SK-N-SH (cell line): ENCODE measurements around the gene GNAL. TPM values are rescaled to one million over a fixed set of nuclear protein-coding genes. Genes with fewer than 3 reads are reported as not detected.

Experiments
- CTCF ChIA-PET: fragments of 300-600, 350-600 bp; formaldehyde crosslinking; extraction: SDS; loops from one replicate; lab custom pipeline; 2021; lab: Yijun Ruan, JAX
- POLR2A ChIA-PET: fragments of 350-600 bp; sonication (Branson Sonifier 250); formaldehyde crosslinking; extraction: SDS; loops from one replicate; lab custom pipeline; 2020; ENCODE audit warnings: antibody characterized with exemption, inconsistent platforms; lab: Yijun Ruan, JAX
- DNase-seq: peaks from one replicate; pipeline ENCODE4 v3.0.0; 2012
- H2AFZ ChIP-seq: fragments of 200-600 bp; sonication (generic); 2 replicates; pipeline ENCODE4 v1.8.1; 2016; ENCODE audit warnings: antibody characterized with exemption, mild to moderate bottlenecking, low read depth
- H3F3A ChIP-seq: fragments of 200-600 bp; sonication (generic); replicated peaks from 2 replicates; pipeline ENCODE3; 2016; ENCODE audit warnings: antibody characterized with exemption, mild to moderate bottlenecking; ENCODE audit not compliant: insufficient read depth
- H3K27ac ChIP-seq, 2 experiments: fragments of 200-500 bp in 1 of 2; fragments of 200-600 bp in 1 of 2; sonication (Bioruptor generic) in 1 of 2; sonication (generic), shearing (Covaris generic) in 1 of 2; 2 replicates each; pipeline versions ENCODE4 v1.5.1 to v1.6.1; 2014 to 2016; ENCODE audit warnings: low read depth in 2 of 2, inconsistent platforms in 1 of 2, low read length in 1 of 2, mild to moderate bottlenecking in 1 of 2, mixed read lengths in 1 of 2
- H3K27me3 ChIP-seq: fragments of 200-600 bp; sonication (generic), shearing (Covaris generic); 2 replicates; pipeline ENCODE4 v1.6.1; 2016; ENCODE audit warnings: mixed run types; ENCODE audit not compliant: insufficient read depth
- H3K36me3 ChIP-seq, 2 experiments: fragments of 200-500 bp in 1 of 2; fragments of 200-600 bp in 1 of 2; sonication (Bioruptor generic) in 1 of 2; sonication (generic) in 1 of 2; replicated peaks in 1 of 2; 2 replicates each; pipeline versions ENCODE3 to v1.5.1; 2014 to 2016; ENCODE audit warnings: low read length in 1 of 2, mild to moderate bottlenecking in 1 of 2; ENCODE audit not compliant: insufficient read depth in 2 of 2, control insufficient read depth in 1 of 2
- H3K4me1 ChIP-seq, 2 experiments: fragments of 200-500 bp in 1 of 2; fragments of 200-600 bp in 1 of 2; sonication (Bioruptor generic) in 1 of 2; sonication (generic), shearing (Covaris generic) in 1 of 2; 2 replicates each; pipeline versions ENCODE4 v1.5.1 to v1.6.1; 2014 to 2016; ENCODE audit warnings: low read depth in 1 of 2, low read length in 1 of 2, mixed run types in 1 of 2; ENCODE audit not compliant: insufficient read depth in 2 of 2, control insufficient read depth in 1 of 2
- H3K4me2 ChIP-seq: fragments of 200-600 bp; sonication (generic), shearing (Covaris generic); 2 replicates; pipeline ENCODE4 v1.6.1; 2017; ENCODE audit warnings: mixed run types
- H3K4me3 ChIP-seq, 2 experiments: fragments of 200-500 bp in 1 of 2; fragments of 200-600 bp in 1 of 2; sonication (Bioruptor generic) in 1 of 2; sonication (generic), shearing (Covaris generic) in 1 of 2; 2 replicates each; pipeline versions ENCODE4 v1.5.1 to v1.8.1; 2014 to 2016; ENCODE audit warnings: low read depth in 2 of 2, inconsistent platforms in 1 of 2, low read length in 1 of 2, mild to moderate bottlenecking in 1 of 2, mixed read lengths in 1 of 2, moderate library complexity in 1 of 2
- H3K79me2 ChIP-seq: fragments of 200-600 bp; sonication (generic); 2 replicates; pipeline ENCODE4 v1.8.1; 2017; ENCODE audit warnings: mild to moderate bottlenecking; ENCODE audit not compliant: insufficient read depth
- H3K9ac ChIP-seq: fragments of 200-600 bp; sonication (generic); 2 replicates; pipeline ENCODE4 v1.6.1; 2017; ENCODE audit warnings: mixed run types
- H3K9me2 ChIP-seq: fragments of 200-600 bp; sonication (generic); 2 replicates; pipeline ENCODE4 v1.6.1; 2017; ENCODE audit warnings: mixed run types
- H3K9me3 ChIP-seq: fragments of 200-600 bp; sonication (generic); 2 replicates; pipeline ENCODE4 v1.6.1; 2017; ENCODE audit warnings: mixed run types, mild to moderate bottlenecking, moderate library complexity
- H4K20me1 ChIP-seq: fragments of 200-600 bp; sonication (generic); 2 replicates; pipeline ENCODE4 v1.6.1; 2017; ENCODE audit warnings: mild to moderate bottlenecking, mixed run types; ENCODE audit not compliant: insufficient read depth
- EP300 ChIP-seq, 2 experiments: IDR thresholded peaks; 2 replicates each; pipeline versions ENCODE4 v1.4.0 to v1.6.1; 2012; ENCODE audit warnings: borderline replicate concordance in 1 of 2, low read depth in 1 of 2, low read length in 1 of 2
- FOXM1 ChIP-seq: IDR thresholded peaks from 2 replicates; pipeline ENCODE4 v1.4.0; 2012; ENCODE audit warnings: low read depth, mild to moderate bottlenecking
- NFIC ChIP-seq: IDR thresholded peaks from 2 replicates; pipeline ENCODE4 v1.4.0; 2012; ENCODE audit warnings: borderline replicate concordance
- POLR2AphosphoS5 ChIP-seq: IDR thresholded peaks from 2 replicates; pipeline ENCODE4 v1.6.1; 2012; ENCODE audit warnings: low read depth, low read length
- RCOR1 ChIP-seq: fragments of 150-350 bp; IDR thresholded peaks from 2 replicates; pipeline ENCODE4 v1.6.1; 2017; ENCODE audit warnings: antibody characterized with exemption, low read length
- RXRA ChIP-seq: IDR thresholded peaks from 2 replicates; pipeline ENCODE4 v1.4.0; 2012; ENCODE audit warnings: low read depth, mild to moderate bottlenecking, borderline replicate concordance
- TEAD4 ChIP-seq: IDR thresholded peaks from 2 replicates; pipeline ENCODE4 v1.4.0; 2012; ENCODE audit warnings: mild to moderate bottlenecking, borderline replicate concordance; ENCODE audit not compliant: insufficient read depth
- YY1 ChIP-seq: IDR thresholded peaks from 2 replicates; pipeline ENCODE4 v1.4.0; 2012; ENCODE audit warnings: low read depth, mild to moderate bottlenecking
- WGBS: methylation state at CpG from one replicate; pipeline ENCODE4 v1.1.6; 2017; ENCODE audit warnings: low lambda C conversion rate; 5-methylcytosine and 5-hydroxymethylcytosine counted together
- polyA plus RNA-seq, 3 experiments: library from polyadenylated mRNA; depleted of rRNA; stranded (reverse); fragments of >200 nt; gene quantifications; 2 replicates each; pipeline ENCODE4 v1.2.3, GENCODE V29; 2012
- TF ChIP-seq, protein P1 (sequence below): fragments of 150-350 bp; IDR thresholded peaks from 2 replicates; pipeline ENCODE4 v1.6.1; 2016; ENCODE audit warnings: mild to moderate bottlenecking, low read depth, low read length
- TF ChIP-seq, protein P2 (sequence below): IDR thresholded peaks from 2 replicates; pipeline ENCODE4; 2012
- TF ChIP-seq, protein P3 (sequence below): IDR thresholded peaks from 2 replicates; pipeline ENCODE4 v1.4.0; 2012; ENCODE audit warnings: low read depth, borderline replicate concordance
- TF ChIP-seq, protein P4 (sequence below): IDR thresholded peaks from 2 replicates; pipeline ENCODE4 v1.6.1; 2012; ENCODE audit warnings: mild to moderate bottlenecking, low read depth, low read length, moderate library complexity

Gene GNAL
- polyA plus RNA-seq, 1 of the 3 experiments (the other 2 are of a cell fraction) = 0.13 TPM

DNA sequence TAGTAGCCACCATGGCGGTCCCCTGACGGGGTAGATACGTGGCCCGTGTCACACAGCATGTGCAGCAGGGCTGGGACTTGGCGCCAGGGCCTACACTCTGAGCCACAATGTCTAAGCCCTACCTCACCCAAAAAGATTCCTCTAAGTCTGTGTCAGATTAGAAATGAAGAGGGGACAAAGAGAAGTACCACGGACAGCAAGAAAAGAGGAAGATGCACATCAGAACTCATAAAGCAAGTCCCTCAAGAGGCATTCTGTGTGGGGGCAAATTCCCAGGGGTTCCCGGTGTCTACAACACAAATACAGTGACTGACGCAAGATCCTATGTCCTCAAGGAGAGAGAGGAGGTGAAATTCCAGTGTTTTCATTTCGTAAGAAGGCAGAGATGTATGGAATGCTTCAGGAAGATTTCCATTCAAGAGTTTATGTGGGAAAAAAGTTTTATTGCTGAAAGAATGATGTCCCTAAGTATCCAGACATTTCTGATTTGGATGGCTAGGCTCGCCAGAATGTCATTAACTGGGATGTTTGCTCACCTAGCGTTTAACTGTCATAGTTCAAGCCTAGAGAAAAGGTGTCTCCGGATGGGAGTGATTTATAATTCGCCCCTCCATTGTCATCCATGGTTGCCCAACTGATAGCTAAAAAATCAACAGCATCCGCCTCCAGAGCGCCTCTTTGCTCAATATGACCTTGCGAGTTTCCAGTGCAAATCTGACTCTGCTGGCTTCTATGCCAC lies 86.5 kb downstream of the GNAL start (continued):
- TF ChIP-seq, protein P1, sequence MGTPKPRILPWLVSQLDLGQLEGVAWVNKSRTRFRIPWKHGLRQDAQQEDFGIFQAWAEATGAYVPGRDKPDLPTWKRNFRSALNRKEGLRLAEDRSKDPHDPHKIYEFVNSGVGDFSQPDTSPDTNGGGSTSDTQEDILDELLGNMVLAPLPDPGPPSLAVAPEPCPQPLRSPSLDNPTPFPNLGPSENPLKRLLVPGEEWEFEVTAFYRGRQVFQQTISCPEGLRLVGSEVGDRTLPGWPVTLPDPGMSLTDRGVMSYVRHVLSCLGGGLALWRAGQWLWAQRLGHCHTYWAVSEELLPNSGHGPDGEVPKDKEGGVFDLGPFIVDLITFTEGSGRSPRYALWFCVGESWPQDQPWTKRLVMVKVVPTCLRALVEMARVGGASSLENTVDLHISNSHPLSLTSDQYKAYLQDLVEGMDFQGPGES = no peak

DNA sequence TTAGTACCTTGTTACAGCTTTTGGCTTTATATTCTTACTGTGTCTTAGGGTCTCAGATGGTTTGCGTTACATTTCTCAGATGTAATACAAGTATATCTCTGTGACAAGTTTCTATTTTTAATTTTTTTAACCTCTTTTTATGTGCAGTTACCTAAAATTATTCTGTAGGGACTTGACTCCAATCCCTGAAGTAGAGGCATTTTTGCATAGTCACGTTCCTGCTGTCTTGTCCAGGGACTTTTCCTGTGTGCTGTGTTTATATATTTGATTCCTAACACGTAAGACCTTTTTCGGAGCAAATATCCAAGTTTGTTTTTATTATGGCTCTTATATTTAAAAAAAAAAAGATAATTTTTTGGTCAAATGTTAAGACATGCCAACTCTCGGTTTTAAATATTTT lies 91.0 kb downstream of the GNAL start:
- Histone ChIP-seq H3K9me2 (no peaks in the 10 kb centered on the region), H2AFZ (no peak overlapping the region), H3K9ac (no peak overlapping the region), H3F3A (no peaks in the 10 kb centered on the region), H3K4me2 (no peak overlapping the region), H3K27ac (no peak overlapping the region), H4K20me1 (no peaks in the 10 kb centered on the region), H3K36me3 (no peaks in the 10 kb centered on the region), H3K27me3 (peaks cover 11% of the 10 kb centered on the region; the same call in 1 of the 2 replicates), H3K4me3 (no peak overlapping the region), H3K9me3 (no peaks in the 10 kb centered on the region), H3K79me2 (no peaks in the 10 kb centered on the region)
- ChIA-PET CTCF (no interaction called here), POLR2A (no interaction called here)
- WGBS = 13% methylated on average over 5 of the region's 5 CpGs
- no peak for DNase-seq
- TF ChIP-seq, protein P2, sequence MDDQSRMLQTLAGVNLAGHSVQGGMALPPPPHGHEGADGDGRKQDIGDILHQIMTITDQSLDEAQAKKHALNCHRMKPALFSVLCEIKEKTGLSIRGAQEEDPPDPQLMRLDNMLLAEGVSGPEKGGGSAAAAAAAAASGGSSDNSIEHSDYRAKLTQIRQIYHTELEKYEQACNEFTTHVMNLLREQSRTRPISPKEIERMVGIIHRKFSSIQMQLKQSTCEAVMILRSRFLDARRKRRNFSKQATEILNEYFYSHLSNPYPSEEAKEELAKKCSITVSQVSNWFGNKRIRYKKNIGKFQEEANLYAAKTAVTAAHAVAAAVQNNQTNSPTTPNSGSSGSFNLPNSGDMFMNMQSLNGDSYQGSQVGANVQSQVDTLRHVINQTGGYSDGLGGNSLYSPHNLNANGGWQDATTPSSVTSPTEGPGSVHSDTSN = no peak
- TF ChIP-seq FOXM1 = no peak
- TF ChIP-seq RCOR1 = no peak
- TF ChIP-seq, protein P1 = no peak
- no peak for TF ChIP-seq YY1
- no peak for TF ChIP-seq POLR2AphosphoS5
- TF ChIP-seq RXRA = no peak
- TF ChIP-seq NFIC = no peak
- no peak for TF ChIP-seq EP300 (IDR thresholded peaks at IDR 0.05; ENCODE audit: borderline replicate concordance in 1 of 2, low read depth in 1 of 2, low read length in 1 of 2)
- no peak for TF ChIP-seq TEAD4
- TF ChIP-seq, protein P3, sequence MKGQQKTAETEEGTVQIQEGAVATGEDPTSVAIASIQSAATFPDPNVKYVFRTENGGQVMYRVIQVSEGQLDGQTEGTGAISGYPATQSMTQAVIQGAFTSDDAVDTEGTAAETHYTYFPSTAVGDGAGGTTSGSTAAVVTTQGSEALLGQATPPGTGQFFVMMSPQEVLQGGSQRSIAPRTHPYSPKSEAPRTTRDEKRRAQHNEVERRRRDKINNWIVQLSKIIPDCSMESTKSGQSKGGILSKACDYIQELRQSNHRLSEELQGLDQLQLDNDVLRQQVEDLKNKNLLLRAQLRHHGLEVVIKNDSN = no peak
- TF ChIP-seq, protein P4, sequence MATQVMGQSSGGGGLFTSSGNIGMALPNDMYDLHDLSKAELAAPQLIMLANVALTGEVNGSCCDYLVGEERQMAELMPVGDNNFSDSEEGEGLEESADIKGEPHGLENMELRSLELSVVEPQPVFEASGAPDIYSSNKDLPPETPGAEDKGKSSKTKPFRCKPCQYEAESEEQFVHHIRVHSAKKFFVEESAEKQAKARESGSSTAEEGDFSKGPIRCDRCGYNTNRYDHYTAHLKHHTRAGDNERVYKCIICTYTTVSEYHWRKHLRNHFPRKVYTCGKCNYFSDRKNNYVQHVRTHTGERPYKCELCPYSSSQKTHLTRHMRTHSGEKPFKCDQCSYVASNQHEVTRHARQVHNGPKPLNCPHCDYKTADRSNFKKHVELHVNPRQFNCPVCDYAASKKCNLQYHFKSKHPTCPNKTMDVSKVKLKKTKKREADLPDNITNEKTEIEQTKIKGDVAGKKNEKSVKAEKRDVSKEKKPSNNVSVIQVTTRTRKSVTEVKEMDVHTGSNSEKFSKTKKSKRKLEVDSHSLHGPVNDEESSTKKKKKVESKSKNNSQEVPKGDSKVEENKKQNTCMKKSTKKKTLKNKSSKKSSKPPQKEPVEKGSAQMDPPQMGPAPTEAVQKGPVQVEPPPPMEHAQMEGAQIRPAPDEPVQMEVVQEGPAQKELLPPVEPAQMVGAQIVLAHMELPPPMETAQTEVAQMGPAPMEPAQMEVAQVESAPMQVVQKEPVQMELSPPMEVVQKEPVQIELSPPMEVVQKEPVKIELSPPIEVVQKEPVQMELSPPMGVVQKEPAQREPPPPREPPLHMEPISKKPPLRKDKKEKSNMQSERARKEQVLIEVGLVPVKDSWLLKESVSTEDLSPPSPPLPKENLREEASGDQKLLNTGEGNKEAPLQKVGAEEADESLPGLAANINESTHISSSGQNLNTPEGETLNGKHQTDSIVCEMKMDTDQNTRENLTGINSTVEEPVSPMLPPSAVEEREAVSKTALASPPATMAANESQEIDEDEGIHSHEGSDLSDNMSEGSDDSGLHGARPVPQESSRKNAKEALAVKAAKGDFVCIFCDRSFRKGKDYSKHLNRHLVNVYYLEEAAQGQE = no peak
- TF ChIP-seq, all 33 proteins: peak for 0
- H3K4me1 ChIP-seq = no peaks in the 10 kb centered on the region
